Germinal center (tissue), 1 donor: ENCODE measurements around the gene RAB11FIP4.
"Not testable (repeated sequence)": the region's sequence is repeated elsewhere in the genome, so short reads cannot be mapped to it uniquely, and the experiment has no call there.

Experiments used
- DNase-seq: peaks from one replicate; pipeline ENCODE4 v3.0.0; 2012; ENCODE audit warnings: mixed read lengths, low spot score

RAB11FIP4 gene

GRCh38 chr17:31433091-31433790 lies 41.8 kb downstream of the RAB11FIP4 start:
- no peak for DNase-seq

- DNase-seq = no peak
Measured at GRCh38 chr17:31433811-31434726, 42.6 kb downstream of the RAB11FIP4 start.

- no peak for DNase-seq
Measured at GRCh38 chr17:31434727-31435050, 43.2 kb downstream of the RAB11FIP4 start.

- DNase-seq = no peak
Measured at GRCh38 chr17:31435581-31435980, 44.1 kb downstream of the RAB11FIP4 start.

GRCh38 chr17:31437720-31438400 lies 46.4 kb downstream of the RAB11FIP4 start:
- DNase-seq = no peak

- DNase-seq = no peak
Measured at GRCh38 chr17:31439716-31440115, 48.2 kb downstream of the RAB11FIP4 start.

GRCh38 chr17:31442276-31442675 lies 50.8 kb downstream of the RAB11FIP4 start:
- DNase-seq = no peak

GRCh38 chr17:31442856-31443255 lies 51.4 kb downstream of the RAB11FIP4 start:
- DNase-seq = not testable (repeated sequence)

GRCh38 chr17:31443386-31443785 lies 51.9 kb downstream of the RAB11FIP4 start:
- no peak for DNase-seq

- no peak for DNase-seq
Measured at GRCh38 chr17:31444026-31444425, 52.6 kb downstream of the RAB11FIP4 start.

GRCh38 chr17:31446195-31446967 lies 54.9 kb downstream of the RAB11FIP4 start:
- DNase-seq = no peak

GRCh38 chr17:31448467-31449077 lies 57.1 kb downstream of the RAB11FIP4 start:
- no peak for DNase-seq

- no peak for DNase-seq
Measured at GRCh38 chr17:31449111-31449510, 57.6 kb downstream of the RAB11FIP4 start.

GRCh38 chr17:31449746-31450145 lies 58.3 kb downstream of the RAB11FIP4 start:
- no peak for DNase-seq

- DNase-seq = no peak
Measured at GRCh38 chr17:31452101-31452500, 60.6 kb downstream of the RAB11FIP4 start.

GRCh38 chr17:31452561-31453110 lies 61.2 kb downstream of the RAB11FIP4 start:
- no peak for DNase-seq

GRCh38 chr17:31453896-31454295 lies 62.4 kb downstream of the RAB11FIP4 start:
- DNase-seq = no peak

- DNase-seq = no peak
Measured at GRCh38 chr17:31456814-31457213, 65.3 kb downstream of the RAB11FIP4 start.

GRCh38 chr17:31457391-31458234 lies 66.1 kb downstream of the RAB11FIP4 start:
- DNase-seq = no peak

GRCh38 chr17:31458829-31459228 lies 67.4 kb downstream of the RAB11FIP4 start:
- DNase-seq = no peak
